Neural crest cell (in vitro differentiated cells): ENCODE data around the gene PGM5. TPM values are rescaled to one million over a fixed set of nuclear protein-coding genes. Genes with fewer than 3 reads are reported as not detected.

Source experiments
- DNase-seq: peaks from one replicate; pipeline ENCODE4 v3.0.0; 2021; ENCODE audit warnings: low read depth, mixed read lengths, low spot score
- H3K27ac Mint-ChIP-seq: one replicate; pipeline ENCODE4 v1.8.0; 2021; ENCODE audit warnings: mild to moderate bottlenecking, mixed read lengths; ENCODE audit not compliant: unreplicated experiment
- H3K27me3 Mint-ChIP-seq: 2 replicates; pipeline ENCODE4 v1.8.0; 2021; ENCODE audit warnings: low read depth, mild to moderate bottlenecking, mixed read lengths
- H3K36me3 Mint-ChIP-seq: 2 replicates; pipeline ENCODE4 v1.8.0; 2021; ENCODE audit warnings: low read depth, mild to moderate bottlenecking, mixed read lengths
- H3K4me1 Mint-ChIP-seq: 2 replicates; pipeline ENCODE4 v1.8.0; 2021; ENCODE audit warnings: mixed read lengths
- H3K4me3 Mint-ChIP-seq: one replicate; pipeline ENCODE4 v1.8.0; 2021; ENCODE audit warnings: mild to moderate bottlenecking, mixed read lengths
- H3K9me3 Mint-ChIP-seq: 2 replicates; pipeline ENCODE4 v1.8.0; 2021; ENCODE audit warnings: mixed read lengths
- CTCF ChIP-seq: fragments of 200-600 bp; sonication (generic); conservative IDR thresholded peaks from 2 replicates; pipeline ENCODE4 v1.5.0; 2021; ENCODE audit warnings: antibody characterized with exemption, mild to moderate bottlenecking
- total RNA-seq: library from RNA; stranded (reverse); gene quantifications from 2 replicates; pipeline ENCODE4 v1.2.1, GENCODE V29; 2021

PGM5 gene
- total RNA-seq, 1 donor from 2014 or later, result 0.16 TPM

GRCh38 chr9:68536876-68537615, 180.6 kb downstream of the PGM5 start:
- no peak for TF ChIP-seq CTCF
- H3K4me3 Mint-ChIP-seq, result no peak overlapping the region
- H3K9me3 Mint-ChIP-seq, result no peaks in the 10 kb centered on the region
- H3K4me1 Mint-ChIP-seq, result no peaks in the 10 kb centered on the region
- H3K27ac Mint-ChIP-seq, result no peak overlapping the region
- no peak for DNase-seq
- H3K27me3 Mint-ChIP-seq, result peaks cover 58% of the 10 kb centered on the region
- H3K36me3 Mint-ChIP-seq, result no peaks in the 10 kb centered on the region

GRCh38 chr9:68537616-68537880, 181.1 kb downstream of the PGM5 start:
- peak overlapping the region; percentile 19 for H3K27ac Mint-ChIP-seq
- TF ChIP-seq CTCF, result no peak
- no peak for DNase-seq
- no peak overlapping the region for H3K4me3 Mint-ChIP-seq
- H3K27me3 Mint-ChIP-seq, result peaks cover 60% of the 10 kb centered on the region
- H3K9me3 Mint-ChIP-seq, result no peaks in the 10 kb centered on the region
- H3K36me3 Mint-ChIP-seq, result no peaks in the 10 kb centered on the region
- no peaks in the 10 kb centered on the region for H3K4me1 Mint-ChIP-seq

GRCh38 chr9:68538200-68538599, 181.8 kb downstream of the PGM5 start:
- Mint-ChIP-seq H3K4me1 (no peaks in the 10 kb centered on the region), H3K36me3 (no peaks in the 10 kb centered on the region), H3K9me3 (no peaks in the 10 kb centered on the region), H3K27ac (no peak overlapping the region), H3K4me3 (no peak overlapping the region), H3K27me3 (peaks cover 64% of the 10 kb centered on the region)
- TF ChIP-seq CTCF, result no peak
- no peak for DNase-seq

GRCh38 chr9:68540712-68541535, 184.5 kb downstream of the PGM5 start, which contains the start of gene TMEM252:
Gene TMEM252, minus strand, starts transcription at chr9:68540883. Its CDS starts 69 bp downstream, at chr9:68540814.
- Mint-ChIP-seq H3K4me3 (no peak within 1 kb of the TSS), H3K27me3 (peaks cover 61% of the 10 kb centered on the region), H3K9me3 (no peaks in the 10 kb centered on the region), H3K27ac (no peak within 1 kb of the TSS), H3K4me1 (no peaks in the 10 kb centered on the region), H3K36me3 (no peaks in the 10 kb centered on the region)
- no peak for DNase-seq
- no peak for TF ChIP-seq CTCF

- peaks cover 60% of the 10 kb centered on the region for H3K27me3 Mint-ChIP-seq
- H3K4me1 Mint-ChIP-seq, result no peaks in the 10 kb centered on the region
- H3K9me3 Mint-ChIP-seq, result no peaks in the 10 kb centered on the region
- no peak for DNase-seq
- H3K4me3 Mint-ChIP-seq, result no peak overlapping the region
- TF ChIP-seq CTCF, result no peak
- H3K27ac Mint-ChIP-seq, result no peak overlapping the region
- no peaks in the 10 kb centered on the region for H3K36me3 Mint-ChIP-seq
Observed at GRCh38 chr9:68541568-68541967, 185.2 kb downstream of the PGM5 start.
